Activated CD8-positive, alpha-beta memory T cell treated with anti-CD3 and anti-CD28 coated beads for 4 hours (primary cell): Measurements from ENCODE around the gene KCNIP1.
"Not testable (repeated sequence)": the region's sequence is repeated elsewhere in the genome, so short reads cannot be mapped to it uniquely, and the experiment has no call there.

Source experiments
- DNase-seq, 2 donors: peaks; one replicate each; pipeline ENCODE4 v3.0.0-alpha.2; 2020; ENCODE audit warnings: low read depth in 2 of 2

Gene KCNIP1

DNA sequence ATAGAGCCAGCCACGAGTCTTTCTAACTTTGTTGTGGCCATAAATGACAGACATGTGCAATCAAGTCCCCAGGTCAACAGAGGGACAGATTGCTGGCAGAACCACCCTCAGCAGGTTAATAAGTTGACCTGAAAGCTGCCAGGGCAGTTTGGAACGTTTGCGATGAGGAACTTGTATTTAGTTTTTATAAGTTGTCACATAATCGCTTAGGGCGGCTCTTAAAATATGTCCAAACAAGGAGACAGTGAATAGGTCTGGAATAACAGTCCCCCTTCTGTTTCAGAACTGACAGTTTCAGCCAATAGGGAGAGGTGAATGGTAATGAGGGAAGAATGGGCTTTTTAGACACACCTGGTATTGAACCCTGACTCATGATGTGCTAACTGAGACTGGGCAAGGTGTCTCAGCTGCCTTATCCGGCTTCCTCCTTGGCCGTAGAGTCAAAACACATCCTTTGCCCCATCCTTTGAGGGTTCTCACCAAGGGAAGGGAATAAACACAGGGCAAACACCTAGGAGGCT is 246.2 kb downstream of the KCNIP1 start:
- DNase-seq: no peak

DNA sequence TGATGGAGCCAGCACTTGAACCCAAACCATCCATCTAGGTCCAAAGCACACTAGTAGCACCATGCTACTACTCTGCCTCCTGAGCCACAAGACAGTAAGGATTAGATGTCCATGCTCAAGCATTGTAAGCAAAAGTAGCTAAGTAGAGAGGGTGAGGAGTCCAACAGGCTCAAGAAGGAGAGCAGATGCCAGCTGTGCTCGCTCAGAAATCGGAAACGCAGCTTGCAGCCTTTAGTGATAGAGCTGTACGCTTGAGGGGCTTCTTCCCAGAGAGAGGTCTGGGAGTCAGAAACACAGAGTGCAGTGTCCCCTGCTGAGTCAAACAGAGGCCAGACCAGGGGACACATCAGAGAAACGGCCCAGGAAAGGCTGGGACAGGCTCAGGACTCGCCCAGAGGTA is 247.0 kb downstream of the KCNIP1 start:
- DNase-seq: no peak

DNA sequence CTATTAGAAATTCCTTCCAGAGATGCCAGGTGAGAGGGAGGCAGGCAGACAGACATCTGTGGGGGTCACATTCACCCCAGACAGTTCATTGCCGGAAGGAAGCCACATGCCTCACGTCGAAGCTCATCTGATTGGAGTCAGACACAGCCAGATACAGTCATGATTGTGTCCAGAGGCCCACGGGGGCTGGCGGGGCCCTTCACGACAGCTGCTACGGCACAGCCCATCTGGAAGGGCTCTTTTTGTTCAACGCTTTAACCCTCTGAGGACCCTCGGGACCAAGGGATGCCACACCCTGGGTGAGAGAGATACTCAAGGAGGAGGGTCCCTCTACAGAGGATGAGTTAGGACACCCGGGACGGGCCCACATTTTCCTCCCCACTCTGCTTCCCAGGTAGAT is 247.8 kb downstream of the KCNIP1 start:
- DNase-seq: no peak

GRCh38 chr5:170752257-170753215 is 248.7 kb downstream of the KCNIP1 start:
- DNase-seq: no peak

DNA sequence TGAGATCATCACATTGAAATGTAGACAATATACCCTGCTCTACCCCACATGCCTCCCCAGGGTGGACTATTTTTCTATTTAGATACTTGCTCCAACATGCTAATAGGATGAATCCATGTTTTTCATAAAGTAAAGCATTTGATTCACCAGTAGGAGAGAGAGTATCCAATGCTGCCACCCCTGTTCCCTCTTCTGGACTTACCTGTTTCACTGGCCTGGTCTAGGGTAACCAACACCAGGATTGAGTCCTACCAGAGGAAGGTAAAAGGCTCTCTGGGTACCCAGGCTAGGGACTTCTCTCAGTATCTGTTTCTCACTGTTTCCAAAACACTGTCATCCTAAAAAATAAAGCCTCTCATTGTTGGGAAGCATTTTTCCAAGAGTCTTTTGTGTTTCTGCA is 249.5 kb downstream of the KCNIP1 start:
- no peak for DNase-seq

DNA sequence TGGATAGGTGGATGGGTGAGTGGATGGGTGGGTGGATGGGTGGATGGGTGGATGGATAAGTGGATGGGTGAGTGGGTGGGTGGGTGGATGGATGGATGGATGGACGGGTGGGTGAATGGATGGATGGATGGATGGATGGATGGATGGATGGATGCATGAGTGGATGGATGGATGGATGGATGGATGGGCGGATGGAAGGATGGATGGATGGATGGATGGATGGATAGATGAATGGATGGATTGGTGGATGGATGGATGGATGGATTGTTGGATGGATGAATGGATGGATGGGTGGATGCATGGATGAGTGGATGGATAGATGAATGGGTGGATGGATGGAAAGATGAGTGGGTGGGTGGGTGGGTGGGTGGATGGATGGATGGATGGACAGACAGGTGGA is 250.7 kb downstream of the KCNIP1 start:
- not testable (repeated sequence) for DNase-seq

- DNase-seq: no peak
These were observed 252.0 kb downstream of the KCNIP1 start for GRCh38 chr5:170755679-170756456.

DNA sequence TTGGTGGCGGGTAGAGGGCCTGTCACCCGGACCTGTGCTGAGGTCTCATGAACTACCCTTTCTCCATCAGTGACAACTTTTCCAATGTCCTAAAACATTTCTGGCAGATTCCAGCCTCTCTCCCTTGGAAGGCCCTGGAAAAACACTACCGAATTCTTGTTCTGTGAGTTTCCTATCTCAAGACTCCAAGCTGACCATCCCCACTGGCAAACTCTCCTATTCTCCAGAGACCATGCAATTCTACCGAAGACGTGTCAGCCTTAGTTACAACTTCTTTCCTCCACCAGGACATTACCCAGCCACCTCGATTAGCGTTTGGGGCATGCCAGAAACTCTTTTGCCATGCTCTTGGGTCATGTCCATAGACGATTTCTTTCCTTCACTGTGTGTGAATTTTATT is 252.9 kb downstream of the KCNIP1 start:
- DNase-seq: no peak

- DNase-seq: no peak
These were observed 253.4 kb downstream of the KCNIP1 start for GRCh38 chr5:170757182-170757601.

GRCh38 chr5:170757669-170758068 is 253.8 kb downstream of the KCNIP1 start:
- no peak for DNase-seq

DNA sequence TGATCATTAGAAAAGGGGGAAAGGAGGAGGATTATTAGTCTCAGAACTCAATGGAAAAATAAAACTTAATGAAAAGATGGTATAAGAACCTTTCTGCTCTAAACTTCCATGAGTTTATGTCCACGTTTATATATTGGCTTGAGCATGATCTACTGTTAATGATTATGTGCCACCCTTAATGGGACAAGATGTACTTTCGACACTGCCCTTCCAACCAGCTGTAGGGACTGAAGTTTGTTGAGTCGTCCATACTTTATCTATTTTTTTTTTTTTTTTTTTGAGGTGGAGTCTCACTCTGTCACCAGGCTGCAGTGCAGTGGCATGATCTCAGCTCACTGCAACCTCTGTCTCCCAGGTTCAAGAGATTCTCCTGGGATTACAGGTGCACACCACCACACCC is 254.7 kb downstream of the KCNIP1 start:
- DNase-seq: no peak

- no peak for DNase-seq
These were observed 256.3 kb downstream of the KCNIP1 start for GRCh38 chr5:170760113-170760512.

DNA sequence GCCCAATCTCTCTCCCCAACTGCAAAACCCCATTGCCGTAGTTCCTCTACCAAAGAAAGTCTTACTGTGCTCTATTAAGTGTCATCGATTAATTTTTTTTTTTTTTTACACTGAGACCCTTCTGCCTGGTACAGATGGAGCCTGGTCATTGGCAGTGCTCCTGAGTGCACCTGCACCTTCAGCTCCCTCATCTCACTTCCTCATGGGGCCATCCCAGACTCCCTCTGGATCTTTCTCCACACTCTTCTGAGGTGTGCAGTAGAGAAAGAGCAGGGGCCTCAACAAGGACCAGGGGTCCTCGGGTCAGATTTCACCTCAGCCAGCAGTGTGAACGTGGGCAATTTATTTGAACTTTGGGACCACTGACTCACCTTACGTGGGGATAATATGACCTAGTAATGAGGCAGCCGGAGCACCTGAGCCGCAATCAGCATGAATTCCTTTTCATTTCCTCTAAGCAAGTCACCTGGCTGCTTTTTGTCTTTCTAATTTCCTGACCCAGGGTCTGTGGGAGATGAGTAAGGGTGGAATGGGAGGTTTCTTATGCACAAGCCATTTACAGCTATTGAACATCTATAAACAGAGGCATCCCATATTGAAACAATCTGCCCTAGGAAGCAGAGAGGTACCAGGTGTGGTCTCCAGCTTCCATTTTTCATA is 257.4 kb downstream of the KCNIP1 start:
- no peak for DNase-seq

- DNase-seq: no peak
These were observed 257.9 kb downstream of the KCNIP1 start for GRCh38 chr5:170761708-170762066.

DNA sequence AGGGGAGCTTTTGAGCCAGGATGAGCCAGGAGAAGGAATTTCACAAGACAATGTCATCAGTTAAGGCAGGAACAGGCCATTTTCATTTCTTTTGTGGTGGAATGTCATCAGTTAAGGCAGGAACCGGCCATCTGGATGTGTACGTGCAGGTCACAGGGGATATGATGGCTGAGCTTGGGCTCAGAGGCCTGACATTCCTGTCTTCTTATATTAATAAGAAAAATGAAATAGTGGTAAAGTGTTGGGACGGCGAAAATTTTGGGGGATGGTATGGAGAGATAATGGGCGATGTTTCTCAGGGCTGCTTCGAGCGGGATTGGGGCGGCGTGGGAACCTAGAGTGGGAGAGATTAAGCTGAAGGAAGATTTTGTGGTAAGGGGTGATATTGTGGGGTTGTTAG is 258.5 kb downstream of the KCNIP1 start:
- DNase-seq: not testable (repeated sequence)

DNA sequence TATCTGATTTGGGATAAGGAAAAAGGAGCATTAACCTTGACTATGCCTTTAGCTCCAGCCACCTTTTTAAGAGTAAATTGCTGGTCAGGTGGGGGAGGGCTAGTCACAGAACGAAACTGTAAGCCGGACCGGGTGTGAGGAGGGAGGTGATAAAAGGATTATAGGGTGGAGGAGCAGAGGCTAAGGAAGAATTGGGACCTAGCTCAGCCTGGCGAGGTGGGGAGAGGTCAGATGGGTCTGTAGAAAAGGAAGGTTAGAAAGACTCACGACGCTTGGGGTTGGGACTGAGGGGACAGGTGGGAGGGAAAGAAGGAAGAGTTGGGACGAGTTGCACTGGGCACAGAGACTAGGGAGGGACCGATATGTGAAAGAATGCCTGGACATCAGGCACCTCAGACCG is 262.0 kb downstream of the KCNIP1 start:
- not testable (repeated sequence) for DNase-seq

DNA sequence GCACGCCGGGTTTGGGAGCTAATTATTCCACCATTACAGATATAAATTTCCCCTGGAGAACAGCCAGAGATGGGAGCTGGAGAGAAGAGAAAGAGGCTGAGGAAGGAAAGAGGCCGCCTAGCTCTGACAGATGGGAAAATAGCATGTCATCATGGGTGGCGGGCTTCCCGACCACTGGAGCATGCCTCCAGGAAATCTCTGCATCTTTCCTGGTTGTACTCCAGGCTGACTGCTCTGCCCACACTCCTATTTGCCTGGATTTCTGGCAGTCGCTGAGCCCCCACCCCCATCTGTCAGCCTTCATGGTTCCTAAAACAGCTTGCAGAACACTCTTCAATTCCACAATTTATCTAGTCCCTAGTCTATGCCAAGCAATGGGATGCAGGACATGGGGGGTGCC is 265.4 kb downstream of the KCNIP1 start:
- DNase-seq: no peak

DNA sequence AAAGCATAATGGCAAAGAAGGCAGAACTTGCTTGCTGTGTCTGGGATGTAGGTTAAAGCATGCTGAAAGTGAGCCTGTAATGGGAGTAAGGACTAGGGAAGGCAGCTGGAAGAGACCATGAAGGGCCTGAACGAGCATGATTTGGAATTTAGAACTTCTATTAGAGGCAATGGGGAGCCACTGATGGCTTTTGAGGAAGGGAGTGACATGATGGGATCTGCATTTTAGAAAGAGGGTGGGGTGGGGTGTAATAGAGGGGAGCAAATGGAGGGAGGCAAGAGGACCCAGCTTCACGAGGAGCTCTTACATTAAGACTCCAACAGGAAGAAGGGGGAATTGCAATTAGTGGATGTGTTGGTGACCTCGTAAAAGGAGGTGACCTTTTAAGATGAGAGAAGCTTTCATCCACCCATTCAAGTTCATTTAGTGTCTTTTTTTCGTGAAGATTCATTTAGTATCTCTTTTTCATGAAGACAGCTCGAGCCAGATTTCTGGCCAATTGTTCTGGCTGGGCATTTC is 266.1 kb downstream of the KCNIP1 start:
- no peak for DNase-seq

DNA sequence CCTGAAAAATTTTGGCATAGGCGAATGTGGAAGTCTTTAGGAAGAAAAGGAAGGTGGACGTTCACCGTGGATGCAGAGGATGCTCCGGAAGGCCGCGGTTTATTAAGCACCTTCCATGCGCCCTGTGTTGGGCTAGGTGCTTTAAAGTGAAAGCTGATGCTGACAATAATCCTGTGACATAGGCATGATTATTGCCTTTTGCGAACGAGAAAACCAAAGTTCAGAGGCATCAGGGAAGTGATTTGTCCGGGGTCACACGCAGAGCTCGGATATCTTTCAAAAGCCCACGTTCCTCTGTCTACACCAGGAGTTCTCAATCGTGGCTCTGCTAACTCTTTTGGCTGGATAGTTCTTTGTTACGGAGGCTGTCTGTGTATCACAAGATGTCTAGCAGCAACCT is 267.7 kb downstream of the KCNIP1 start:
- DNase-seq: no peak

DNA sequence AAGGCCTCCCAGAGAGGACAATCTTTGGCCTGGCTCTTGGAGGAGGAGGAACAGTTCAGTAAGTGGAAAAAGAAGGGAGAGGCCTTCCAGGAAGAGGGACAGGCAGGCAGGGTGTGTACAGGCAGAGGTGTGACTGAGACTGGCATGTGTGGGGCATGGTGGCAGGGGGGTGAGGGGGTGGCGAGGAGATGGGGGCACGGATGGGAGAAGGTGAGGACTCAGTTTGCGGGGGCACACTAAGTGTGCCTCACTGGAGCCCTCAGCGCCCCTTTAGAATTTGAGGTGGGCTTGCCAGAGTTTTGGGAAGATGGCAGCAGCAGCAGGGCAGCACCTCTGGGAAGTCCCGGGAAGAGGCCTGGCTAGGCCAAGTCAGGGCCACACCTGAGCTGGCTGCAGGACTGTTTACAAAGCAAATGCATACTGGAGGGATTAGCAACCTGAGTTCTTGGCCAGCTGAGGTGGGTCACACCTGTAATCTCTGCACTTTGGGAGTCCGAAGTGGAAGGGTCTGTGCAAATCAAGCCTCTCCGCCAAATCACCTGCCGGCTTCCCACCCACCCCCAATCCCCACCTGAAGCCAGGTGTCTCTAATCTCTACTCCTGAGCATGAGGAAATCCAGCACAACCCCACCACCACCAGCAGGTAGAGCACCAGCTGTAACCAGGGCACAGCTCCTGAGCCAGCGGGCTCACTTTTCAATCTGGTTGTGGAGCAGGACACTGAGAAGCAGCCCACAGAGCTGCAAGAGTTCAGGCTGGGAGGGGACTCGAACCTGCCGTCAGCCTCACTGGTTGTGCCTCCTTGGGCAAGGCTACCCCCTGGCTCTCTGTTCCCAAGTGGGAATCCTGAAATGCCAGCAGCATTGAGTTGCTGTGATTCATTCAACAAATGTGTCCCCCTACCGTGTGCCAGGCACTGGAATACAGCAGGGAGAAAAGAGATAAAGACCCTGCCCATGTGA is 269.5 kb downstream of the KCNIP1 start:
- DNase-seq: no peak

DNA sequence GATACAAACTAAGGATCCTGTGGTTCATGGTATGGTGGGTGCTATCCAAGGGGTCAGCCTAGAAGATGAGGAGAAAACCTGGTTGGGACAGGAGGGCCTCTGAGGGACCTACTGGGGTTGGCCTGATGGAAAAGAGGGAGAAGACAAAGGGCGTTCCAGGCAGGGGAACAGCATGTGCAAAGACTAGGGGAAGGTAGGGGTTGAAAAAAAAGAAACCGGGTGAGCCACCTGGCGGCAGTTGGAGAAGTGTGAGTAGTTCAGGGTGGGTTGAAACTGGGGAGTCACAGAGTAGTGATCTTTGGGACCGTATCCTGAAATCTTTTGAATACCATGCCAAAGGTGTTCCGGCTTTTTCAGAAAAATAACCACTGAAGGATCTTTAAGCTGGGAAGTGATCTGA is 271.0 kb downstream of the KCNIP1 start:
- no peak for DNase-seq
